Measurements from ENCODE around the gene SAAL1.
A peak's percentile ranks its signal among the peaks of the same experiment; 100 is the strongest.

SAAL1 gene

GRCh38 chr11:18080451-18080850 lies 25.4 kb downstream of the SAAL1 start:
- no peak for DNase-seq

- no peak for DNase-seq
These were observed 27.0 kb downstream of the SAAL1 start for GRCh38 chr11:18078909-18079308.

GRCh38 chr11:18075444-18075843 lies 30.4 kb downstream of the SAAL1 start:
- no peak for DNase-seq

- no peak for DNase-seq
These were observed 34.7 kb downstream of the SAAL1 start for GRCh38 chr11:18071098-18071705.

GRCh38 chr11:18067372-18067771 lies 38.5 kb downstream of the SAAL1 start:
- DNase-seq = no peak

- DNase-seq = no peak
These were observed 39.3 kb downstream of the SAAL1 start for GRCh38 chr11:18066626-18067025.

- DNase-seq = no peak
These were observed 40.3 kb downstream of the SAAL1 start for GRCh38 chr11:18065572-18065971.

GRCh38 chr11:18064450-18065054 lies 41.3 kb downstream of the SAAL1 start:
- DNase-seq = no peak

- no peak for DNase-seq
These were observed 41.9 kb downstream of the SAAL1 start for GRCh38 chr11:18063862-18064434.

GRCh38 chr11:18063125-18063524 lies 42.8 kb downstream of the SAAL1 start:
- DNase-seq = no peak

GRCh38 chr11:18061351-18061750 lies 44.5 kb downstream of the SAAL1 start:
- no peak for DNase-seq

GRCh38 chr11:18056561-18057181 lies 49.2 kb downstream of the SAAL1 start:
- no peak for DNase-seq

- DNase-seq = no peak
These were observed 51.3 kb downstream of the SAAL1 start for GRCh38 chr11:18054511-18055103.

- no peak for DNase-seq
These were observed 55.0 kb downstream of the SAAL1 start for GRCh38 chr11:18050848-18051247.

- peak; percentile 46 for DNase-seq
These were observed 59.6 kb downstream of the SAAL1 start, which contains the start of gene TPH1 for GRCh38 chr11:18046116-18046777. TPH1 (minus strand) TSS chr11:18046269; CDS start chr11:18040762, 5,507 bp downstream.

- no peak for DNase-seq
These were observed 69.4 kb downstream of the SAAL1 start for GRCh38 chr11:18036456-18036855.
